Small intestine (tissue), 7 donors: Measurements from ENCODE around the gene SI. TPM values are rescaled to one million over a fixed set of nuclear protein-coding genes. Genes with fewer than 3 reads are reported as not detected.
"Not testable (repeated sequence)": the region's sequence is repeated elsewhere in the genome, so short reads cannot be mapped to it uniquely, and the experiment has no call there.

Experiments used
- DNase-seq, 2 donors: peaks; one replicate each; pipeline versions ENCODE4 v3.0.0 to v3.0.0-alpha.2; 2013
- FAIRE-seq: peaks from 2 replicates; lab custom pipeline; 2012; peaks lifted over from hg19 to GRCh38; lab: Jason Lieb, UNC
- H3K27ac ChIP-seq, 3 donors: one replicate each; pipeline ENCODE4 v1.5.1; 2013; ENCODE audit warnings: low read length in 2 of 3, mild to moderate bottlenecking in 2 of 3, control low read depth in 1 of 3, inconsistent platforms in 1 of 3, low read depth in 1 of 3, moderate library complexity in 1 of 3
- H3K27me3 ChIP-seq, 3 donors: one replicate each; pipeline ENCODE4 v1.6.1; 2013; ENCODE audit warnings: low read length in 3 of 3, inconsistent platforms in 1 of 3; ENCODE audit not compliant: control insufficient read depth in 3 of 3, insufficient read depth in 3 of 3
- H3K36me3 ChIP-seq, 3 donors: one replicate each; pipeline ENCODE4 v1.6.1; 2013; ENCODE audit warnings: low read length in 3 of 3, inconsistent platforms in 1 of 3, low read depth in 1 of 3, mild to moderate bottlenecking in 1 of 3, moderate library complexity in 1 of 3; ENCODE audit not compliant: control insufficient read depth in 3 of 3, insufficient read depth in 2 of 3
- H3K4me1 ChIP-seq, 3 donors: one replicate each; pipeline ENCODE4 v1.6.1; 2013; ENCODE audit warnings: low read length in 2 of 3, inconsistent platforms in 1 of 3, low read depth in 1 of 3, mild to moderate bottlenecking in 1 of 3, moderate library complexity in 1 of 3; ENCODE audit not compliant: control insufficient read depth in 3 of 3, insufficient read depth in 2 of 3
- H3K4me3 ChIP-seq, 3 donors: one replicate each; pipeline ENCODE4 v1.5.1; 2013; ENCODE audit warnings: low read length in 3 of 3, control low read depth in 1 of 3, inconsistent platforms in 1 of 3, low read depth in 1 of 3, mild to moderate bottlenecking in 1 of 3, moderate library complexity in 1 of 3
- H3K9me3 ChIP-seq, 2 donors: one replicate each; pipeline ENCODE4 v1.6.1; 2013; ENCODE audit warnings: low read depth in 1 of 2, low read length in 1 of 2; ENCODE audit not compliant: control insufficient read depth in 2 of 2, insufficient read depth in 1 of 2
- WGBS, 3 donors: extraction: QIAGEN DNeasy Blood & Tissue Kit; methylation state at CpG; one replicate each; pipeline ENCODE4 v1.1.7; 2013; 5-methylcytosine and 5-hydroxymethylcytosine counted together
- polyA plus RNA-seq, 4 donors: library from polyadenylated mRNA; stranded (reverse) in 3 of 4; unstranded in 1 of 4; fragments of 200-250 nt in 3 of 4; fragments of 120-200 nt in 1 of 4; gene quantifications; one replicate each; pipeline versions ENCODE4 v1.2.1 to v1.2.3, GENCODE V29; 2013
- donor health status: healthy with polysubstance abuse.
- donor health status: control.
- donor health status: control.
- donor health status: Bipolar disorder and iron deficiency.
- donor health status: healthy.

Gene SI
- polyA plus RNA-seq, 4 donors: 156 to 551 (median 192) TPM

DNA sequence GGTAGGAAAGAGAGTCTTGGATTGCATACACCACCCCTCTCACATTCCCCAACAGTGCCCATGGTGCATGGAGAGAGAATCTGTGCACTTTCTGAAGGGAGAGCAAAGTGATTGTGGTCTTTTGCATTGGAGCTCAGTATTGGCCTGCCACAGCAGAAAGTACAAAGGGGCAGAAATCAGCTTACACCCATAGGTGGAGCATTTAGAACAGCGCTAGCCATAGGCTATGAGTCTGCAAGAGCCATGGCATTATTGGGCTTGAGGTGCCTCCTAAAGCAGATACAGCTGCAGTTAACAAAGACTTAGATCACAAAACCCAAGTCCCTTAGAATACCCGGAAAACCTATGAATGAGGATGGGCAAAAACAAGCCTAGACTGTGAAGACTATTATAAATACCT, 21.8 kb downstream of the SI start:
- no peak overlapping the region for H3K27ac ChIP-seq
- FAIRE-seq (no peak), DNase-seq (no peak)
- no peaks in the 10 kb centered on the region for H3K9me3 ChIP-seq
- WGBS, 3 donors: 83 to 91% (median 90%) methylated on average over 2 of the region's 2 CpGs
- H3K4me1 ChIP-seq: no peaks in the 10 kb centered on the region
- no peak overlapping the region for H3K4me3 ChIP-seq
- H3K27me3 ChIP-seq: no peaks in the 10 kb centered on the region
- H3K36me3 ChIP-seq: peaks cover 2 to 14% (median 5%) of the 10 kb centered on the region in 3 donors

DNA sequence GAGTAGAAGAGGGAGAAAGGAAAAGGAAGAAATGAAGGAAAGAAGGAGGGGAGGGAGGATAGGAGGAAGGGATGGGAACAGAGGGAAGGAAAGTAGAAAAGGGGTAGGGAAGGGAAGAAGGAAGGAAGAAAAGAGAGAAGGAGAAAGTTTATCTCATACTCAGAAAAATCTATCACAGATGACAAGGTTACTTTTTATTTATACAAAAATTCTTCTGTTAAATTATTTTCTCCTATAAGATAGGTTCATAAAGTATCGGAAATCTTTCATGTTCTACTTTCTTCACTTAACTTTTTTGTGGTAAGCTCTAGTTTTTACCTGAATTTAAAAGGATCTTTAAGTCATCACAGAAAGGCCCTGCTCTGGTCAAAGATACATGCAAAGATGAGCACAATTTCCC, 38.1 kb downstream of the SI start:
- DNase-seq: no peak
- peaks cover 0 to 12% (median 9%) of the 10 kb centered on the region in 3 donors for H3K36me3 ChIP-seq
- H3K4me1 ChIP-seq: no peaks in the 10 kb centered on the region
- no peak overlapping the region for H3K27ac ChIP-seq
- no peak overlapping the region for H3K4me3 ChIP-seq
- H3K9me3 ChIP-seq: no peaks in the 10 kb centered on the region
- 90 to 100% (median 91%) methylated on average over 1 of the region's 1 CpG for WGBS, 3 donors
- no peak for FAIRE-seq
- no peaks in the 10 kb centered on the region for H3K27me3 ChIP-seq

- Histone ChIP-seq H3K9me3 (no peaks in the 10 kb centered on the region), H3K36me3 (peaks cover 0 to 14% (median 7%) of the 10 kb centered on the region in 3 donors), H3K27ac (no peak overlapping the region), H3K4me3 (no peak overlapping the region), H3K27me3 (no peaks in the 10 kb centered on the region), H3K4me1 (no peaks in the 10 kb centered on the region)
- FAIRE-seq: peak; percentile 88
- no peak for DNase-seq
- WGBS, 3 donors: 85 to 92% (median 90%) methylated on average over 3 of the region's 3 CpGs
These were observed 66.7 kb downstream of the SI start for GRCh38 chr3:165011557-165011956.

- H3K27me3 ChIP-seq: no peaks in the 10 kb centered on the region
- H3K36me3 ChIP-seq: peaks cover 0 to 26% (median 13%) of the 10 kb centered on the region in 3 donors
- FAIRE-seq: no peak
- no peak overlapping the region for H3K4me3 ChIP-seq
- 9 to 49% (median 11%) methylated on average over 1 of the region's 1 CpG for WGBS, 3 donors
- peak in 1 of 2 donors; percentile 35 for DNase-seq
- no peaks in the 10 kb centered on the region for H3K4me1 ChIP-seq
- H3K27ac ChIP-seq: no peak overlapping the region
- H3K9me3 ChIP-seq: no peaks in the 10 kb centered on the region
These were observed 93.3 kb downstream of the SI start for GRCh38 chr3:164984947-164985346.

GRCh38 chr3:164962610-164963009, 115.7 kb downstream of the SI start:
- H3K27ac ChIP-seq: no peak overlapping the region
- no peaks in the 10 kb centered on the region for H3K36me3 ChIP-seq
- H3K9me3 ChIP-seq: no peaks in the 10 kb centered on the region
- FAIRE-seq (no peak), DNase-seq (no peak)
- WGBS, 3 donors: 82 to 87% (median 82%) methylated on average over 6 of the region's 6 CpGs
- no peak overlapping the region for H3K4me3 ChIP-seq
- no peaks in the 10 kb centered on the region for H3K27me3 ChIP-seq
- no peaks in the 10 kb centered on the region for H3K4me1 ChIP-seq

- Histone ChIP-seq H3K4me1 (no peaks in the 10 kb centered on the region), H3K27ac (no peak overlapping the region), H3K4me3 (no peak overlapping the region), H3K9me3 (no peaks in the 10 kb centered on the region), H3K36me3 (no peaks in the 10 kb centered on the region), H3K27me3 (no peaks in the 10 kb centered on the region)
- DNase-seq (no peak), FAIRE-seq (no peak)
- 84 to 87% (median 86%) methylated on average over 3 of the region's 3 CpGs for WGBS, 3 donors
These were observed 125.3 kb downstream of the SI start for GRCh38 chr3:164952966-164953365.

DNA sequence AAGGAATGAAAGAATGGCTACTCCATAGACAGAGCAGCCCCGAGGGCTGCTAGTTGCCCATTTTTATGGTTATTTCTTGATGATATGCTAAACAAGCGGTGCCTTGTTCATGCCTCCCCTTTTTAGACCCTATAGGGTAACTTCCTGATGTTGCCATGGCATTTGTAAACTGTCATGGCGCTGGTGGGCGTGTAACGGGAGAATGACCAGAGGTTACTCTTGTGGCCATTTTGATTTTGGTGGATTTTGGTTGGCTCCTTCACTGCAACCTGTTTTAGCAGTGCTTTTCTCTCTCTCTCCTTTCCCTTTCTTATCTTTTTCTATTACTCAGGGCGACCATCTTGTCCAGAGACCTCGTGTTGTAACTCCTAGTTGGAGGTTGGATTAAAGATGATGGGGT, 126.9 kb downstream of the SI start:
- not testable (repeated sequence) for H3K27ac ChIP-seq, H3K27me3 ChIP-seq, H3K36me3 ChIP-seq, DNase-seq, FAIRE-seq, H3K9me3 ChIP-seq, H3K4me1 ChIP-seq, H3K4me3 ChIP-seq
- 67 to 86% (median 68%) methylated on average over 7 of the region's 7 CpGs for WGBS, 3 donors

DNA sequence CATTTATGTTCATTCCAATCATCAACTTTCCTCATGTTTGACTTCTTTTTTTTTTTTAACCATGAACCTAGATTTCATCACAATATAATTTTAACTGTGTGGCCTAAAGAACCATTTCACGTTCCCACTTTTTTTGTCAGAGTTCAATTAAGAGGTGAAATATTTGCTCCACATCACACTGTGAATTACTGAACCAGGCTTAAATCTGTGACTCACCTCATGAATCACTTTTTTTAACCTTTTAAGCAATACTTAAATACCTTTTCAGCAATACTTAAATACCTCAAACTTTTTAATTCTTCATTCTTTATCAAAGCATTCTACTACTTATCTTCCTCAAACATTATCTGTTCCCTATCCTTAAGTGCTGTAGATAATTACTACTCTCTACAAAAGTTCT, 137.6 kb downstream of the SI start:
- no peaks in the 10 kb centered on the region for H3K27me3 ChIP-seq
- DNase-seq: no peak
- no peak overlapping the region for H3K4me3 ChIP-seq
- H3K27ac ChIP-seq: no peak overlapping the region
- WGBS, 3 donors: 39 to 75% (median 72%) methylated on average over 1 of the region's 1 CpG
- H3K36me3 ChIP-seq: no peaks in the 10 kb centered on the region
- FAIRE-seq: no peak
- peaks cover 0 to 4% of the 10 kb centered on the region in 2 donors for H3K9me3 ChIP-seq
- no peaks in the 10 kb centered on the region for H3K4me1 ChIP-seq

GRCh38 chr3:164929642-164930041, 148.7 kb downstream of the SI start:
- H3K27me3 ChIP-seq: no peaks in the 10 kb centered on the region
- DNase-seq (no peak), FAIRE-seq (no peak)
- no peaks in the 10 kb centered on the region for H3K36me3 ChIP-seq
- no peaks in the 10 kb centered on the region for H3K4me1 ChIP-seq
- 32 to 75% (median 71%) methylated on average over 2 of the region's 2 CpGs for WGBS, 3 donors
- H3K27ac ChIP-seq: no peak overlapping the region
- no peaks in the 10 kb centered on the region for H3K9me3 ChIP-seq
- H3K4me3 ChIP-seq: no peak overlapping the region
